GM18951 (cell line): ENCODE data around the gene STX18.

ENCODE experiments used
- POLR2A ChIP-seq: IDR thresholded peaks from 4 replicates; pipeline ENCODE4 v1.6.1; 2011; ENCODE audit warnings: mild to moderate bottlenecking; ENCODE audit not compliant: insufficient read length, insufficient read depth; ENCODE audit errors: extremely low read depth
- in situ Hi-C: fragments of 300-500 bp; cut with MboI; formaldehyde crosslinking; loops from one replicate; pipeline ENCODE4 v1.12.0; 2022; ENCODE audit warnings: low sequenced_read_pairs, mixed read lengths, inconsistent platforms; ENCODE audit not compliant: unreplicated experiment

Gene STX18

GRCh38 chr4:4390515-4391240 is 151.2 kb downstream of the STX18 start:
- TF ChIP-seq POLR2A = no peak
- in situ Hi-C loops = no loop called here

- in situ Hi-C loops = no loop called here
- TF ChIP-seq POLR2A = no peak
Observed at GRCh38 chr4:4390046-4390445, 151.8 kb downstream of the STX18 start.

GRCh38 chr4:4388836-4389575 is 152.8 kb downstream of the STX18 start:
- in situ Hi-C loops = no loop called here
- no peak for TF ChIP-seq POLR2A

GRCh38 chr4:4388311-4388790 is 153.5 kb downstream of the STX18 start:
- TF ChIP-seq POLR2A = no peak
- in situ Hi-C loops = no loop called here

GRCh38 chr4:4387531-4388310 is 154.1 kb downstream of the STX18 start:
- in situ Hi-C loops = no loop called here
- TF ChIP-seq POLR2A = no peak

- no peak for TF ChIP-seq POLR2A
- in situ Hi-C loops = no loop called here
Observed at GRCh38 chr4:4386736-4387392, 155.0 kb downstream of the STX18 start, which contains the start of gene NSG1. Gene NSG1 (plus strand): TSS chr4:4387102. CDS start chr4:4387630, 528 bp downstream.

GRCh38 chr4:4386296-4386735 is 155.5 kb downstream of the STX18 start:
- TF ChIP-seq POLR2A = no peak
- in situ Hi-C loops = no loop called here

GRCh38 chr4:4385729-4386295 is 156.0 kb downstream of the STX18 start:
- in situ Hi-C loops = no loop called here
- TF ChIP-seq POLR2A = no peak

- no peak for TF ChIP-seq POLR2A
- in situ Hi-C loops = no loop called here
Observed at GRCh38 chr4:4384837-4385236, 157.0 kb downstream of the STX18 start.

GRCh38 chr4:4383085-4383484 is 158.8 kb downstream of the STX18 start:
- in situ Hi-C loops = no loop called here
- no peak for TF ChIP-seq POLR2A

GRCh38 chr4:4379540-4380087 is 162.2 kb downstream of the STX18 start:
- in situ Hi-C loops = no loop called here
- TF ChIP-seq POLR2A = no peak
